Activated T-helper 9 cell treated with anti-CD3 and anti-CD28 coated beads, Interleukin-2, amount 50 U/mL, for 16 hours (primary cell): ENCODE measurements around the gene ADGRD1.
"Not testable (repeated sequence)": the region's sequence is repeated elsewhere in the genome, so short reads cannot be mapped to it uniquely, and the experiment has no call there.

Source experiments
- DNase-seq: peaks from one replicate; pipeline ENCODE4 v3.0.0-alpha.2; 2020; ENCODE audit warnings: low read depth

Gene ADGRD1

DNA sequence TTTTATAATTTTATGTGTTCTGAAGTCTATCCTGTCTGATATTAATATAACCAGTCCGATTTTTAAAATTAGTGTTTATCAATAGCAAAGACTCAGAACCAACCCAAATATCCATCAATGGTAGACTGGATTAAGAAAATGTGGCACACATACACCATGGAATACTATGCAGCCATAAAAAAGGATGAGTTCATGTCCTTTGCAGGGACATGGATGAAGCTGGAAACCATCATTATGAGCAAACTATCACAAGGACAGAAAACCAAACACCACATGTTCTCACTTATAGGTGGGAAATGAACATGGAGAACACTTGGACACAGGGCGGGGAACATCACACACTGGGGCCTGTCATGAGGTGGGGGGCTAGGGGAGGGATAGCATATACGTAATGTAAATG is 16.2 kb upstream of the ADGRD1 start:
- not testable (repeated sequence) for DNase-seq

DNA sequence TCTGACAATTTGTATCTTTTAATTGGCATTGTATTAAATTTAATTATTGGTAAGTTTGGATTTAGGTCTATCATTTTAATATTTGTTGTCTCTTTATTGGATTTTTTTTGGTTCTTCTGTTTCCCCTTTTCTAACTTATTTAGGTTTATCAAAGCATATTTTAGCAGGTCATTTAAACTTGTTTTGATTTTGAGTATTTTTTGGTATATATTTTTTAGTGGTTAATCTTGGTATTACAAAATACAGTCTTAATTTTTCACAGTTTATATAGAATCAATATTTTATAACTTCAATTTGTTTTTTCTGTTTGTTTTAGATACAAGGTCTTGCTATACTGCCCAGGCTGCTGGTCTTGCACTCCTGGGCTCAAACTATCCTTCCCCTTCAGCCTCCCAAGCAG is 15.5 kb upstream of the ADGRD1 start:
- DNase-seq: no peak

DNA sequence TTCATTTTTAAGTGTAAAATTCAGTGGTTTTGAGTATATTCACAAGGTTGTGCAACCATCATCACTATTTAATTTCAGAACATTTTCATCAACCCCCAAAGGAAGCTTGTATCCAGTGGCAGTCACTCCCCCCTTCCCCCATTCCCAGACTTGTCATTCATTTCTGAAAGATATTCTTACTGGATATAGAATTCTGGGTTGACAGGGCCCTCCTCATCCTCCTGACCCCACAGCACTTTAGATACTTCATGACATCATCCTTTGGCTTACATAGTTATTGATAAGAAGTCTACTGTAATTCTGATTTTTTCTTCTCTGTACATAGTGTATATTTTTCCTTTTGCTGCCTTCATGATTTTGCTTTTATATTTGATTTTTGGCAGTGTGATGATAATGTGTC is 8.8 kb upstream of the ADGRD1 start:
- no peak for DNase-seq

DNA sequence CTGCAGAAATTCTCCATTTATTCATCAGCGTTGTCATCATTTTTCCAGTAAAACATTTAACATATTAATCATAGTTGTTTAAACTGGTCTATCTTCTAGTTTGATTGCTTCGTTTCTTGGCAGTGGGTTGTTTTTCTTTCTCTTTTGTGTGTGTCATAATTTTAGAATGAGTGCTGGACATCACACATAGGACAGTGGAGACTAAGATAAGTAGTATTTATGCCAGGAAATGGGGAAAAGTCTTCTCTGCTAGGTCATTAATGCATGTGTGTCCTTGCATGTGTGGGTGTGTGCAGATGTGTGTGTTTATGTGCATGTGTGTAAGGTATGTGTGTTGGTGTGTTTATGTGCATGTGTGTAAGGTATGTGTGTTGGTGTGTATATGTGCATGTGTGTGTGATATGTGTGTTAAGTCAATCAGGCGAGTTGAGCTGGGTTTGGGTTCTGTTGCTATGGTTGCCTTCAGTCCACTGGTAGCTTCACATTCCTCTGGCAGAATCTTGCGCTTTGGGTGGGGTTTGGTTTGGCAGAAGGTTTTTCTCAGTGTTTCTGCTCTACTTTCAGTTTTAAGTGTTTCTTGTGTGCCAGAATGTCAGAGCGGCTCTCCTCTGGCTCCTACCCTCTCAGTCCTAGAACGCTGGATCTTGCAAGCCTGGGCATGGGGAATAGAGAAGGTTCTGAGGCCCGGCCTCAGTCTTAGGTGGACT is 7.8 kb upstream of the ADGRD1 start:
- no peak for DNase-seq

DNA sequence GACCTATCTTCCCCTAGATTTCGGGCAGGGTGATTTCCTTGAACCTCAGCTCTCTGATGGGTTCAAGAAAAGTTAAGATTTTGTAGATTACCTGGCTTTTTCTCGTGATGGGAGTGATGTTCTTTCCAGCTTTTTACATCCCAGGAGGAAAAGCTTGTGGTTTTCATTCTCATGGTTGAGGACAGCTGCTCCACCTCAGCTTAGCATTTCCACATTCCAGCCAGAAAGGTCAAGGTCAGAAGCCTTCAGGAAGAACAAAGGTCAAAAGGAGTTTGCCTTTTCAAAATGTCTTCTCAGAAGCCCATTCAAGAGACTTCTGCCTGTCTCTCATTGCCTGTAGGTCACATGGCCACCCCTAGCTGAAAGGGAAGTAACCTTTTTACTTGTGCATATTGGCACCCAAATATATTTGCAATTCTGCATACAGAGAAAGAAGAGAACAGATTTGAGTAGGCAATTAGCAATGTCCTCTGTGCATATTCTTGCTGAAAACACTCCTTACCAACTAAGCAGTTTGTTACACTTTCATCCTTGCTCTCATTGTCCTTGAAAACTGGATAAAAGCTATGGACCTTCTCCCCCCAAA is 6.6 kb upstream of the ADGRD1 start:
- DNase-seq: no peak

DNA sequence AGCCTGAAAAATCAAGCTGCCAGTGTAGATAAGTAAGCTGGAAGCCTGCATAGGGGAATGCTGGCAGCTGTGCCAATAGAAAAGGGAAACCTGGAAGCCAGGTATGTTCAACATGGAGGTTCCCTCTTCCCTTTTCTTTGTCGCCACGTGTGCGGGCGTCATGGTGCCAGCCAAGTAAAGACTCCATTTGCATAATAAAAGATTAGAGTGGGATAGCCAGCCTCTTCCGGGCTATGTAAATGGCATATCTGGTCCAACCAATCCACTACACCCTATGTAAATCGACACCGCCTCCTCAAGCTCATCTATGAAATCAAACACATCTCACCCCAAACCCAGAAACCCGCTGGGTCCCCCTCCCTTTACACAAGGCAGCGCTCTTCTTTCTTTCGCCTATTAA is 5.6 kb upstream of the ADGRD1 start:
- DNase-seq: no peak

DNA sequence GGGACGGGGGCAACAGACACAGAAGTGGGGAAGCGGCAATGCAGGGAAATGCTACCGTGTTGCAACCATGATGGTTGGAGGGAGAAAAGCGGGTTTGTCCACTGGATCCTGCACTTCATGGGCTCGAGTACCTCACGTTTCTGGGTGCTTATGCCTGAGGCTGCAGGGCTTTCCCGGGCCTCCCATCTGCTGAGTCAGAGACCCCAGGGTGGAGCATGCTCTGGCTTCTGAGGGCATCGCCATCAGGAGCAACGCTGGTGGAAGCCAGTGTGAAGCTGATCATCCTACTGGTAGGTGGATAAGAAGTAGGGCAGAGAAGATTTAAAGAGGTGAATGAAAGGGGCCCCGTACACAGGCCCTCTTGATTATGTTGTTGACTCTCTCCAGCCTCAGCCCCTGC is 5.0 kb upstream of the ADGRD1 start:
- no peak for DNase-seq

DNA sequence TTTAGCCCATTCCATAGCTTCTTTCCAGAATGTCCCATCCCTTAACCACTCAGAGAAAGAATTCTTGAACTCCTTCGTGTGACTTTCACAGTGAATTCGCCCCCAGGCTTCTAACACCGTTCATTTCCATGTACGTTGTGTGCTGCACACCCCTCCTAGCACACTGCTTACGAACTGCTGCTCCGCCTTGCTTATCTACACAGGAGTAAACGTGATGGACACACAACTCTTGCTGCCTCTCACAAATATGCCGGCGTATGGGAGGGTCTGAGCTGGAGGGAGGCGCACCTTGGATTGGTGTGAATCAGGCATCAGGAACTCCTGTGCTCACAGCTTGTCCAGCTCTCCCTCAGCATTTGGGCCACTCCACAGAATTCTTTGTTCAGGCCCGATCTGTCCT is 3.9 kb upstream of the ADGRD1 start:
- no peak for DNase-seq

DNA sequence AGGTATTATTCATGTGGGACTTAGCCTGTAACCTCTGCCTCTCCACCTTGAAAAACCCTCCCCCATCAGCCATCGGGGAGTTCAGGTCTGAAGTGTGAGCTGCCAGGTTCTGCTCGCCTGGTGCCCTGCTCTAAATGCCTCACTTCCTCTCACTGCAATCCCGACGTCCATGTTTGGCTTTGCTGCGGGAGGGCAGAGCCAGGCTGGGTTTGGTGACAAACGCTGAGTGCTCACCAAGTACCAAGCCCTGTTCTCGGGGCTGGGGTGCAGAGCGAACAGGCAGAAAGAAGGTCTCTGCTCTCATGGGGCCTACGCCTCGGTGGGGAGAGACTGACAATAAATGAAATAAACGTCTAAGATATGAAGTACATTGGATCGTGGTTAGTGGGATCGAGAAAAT is 2.1 kb upstream of the ADGRD1 start:
- no peak for DNase-seq

DNA sequence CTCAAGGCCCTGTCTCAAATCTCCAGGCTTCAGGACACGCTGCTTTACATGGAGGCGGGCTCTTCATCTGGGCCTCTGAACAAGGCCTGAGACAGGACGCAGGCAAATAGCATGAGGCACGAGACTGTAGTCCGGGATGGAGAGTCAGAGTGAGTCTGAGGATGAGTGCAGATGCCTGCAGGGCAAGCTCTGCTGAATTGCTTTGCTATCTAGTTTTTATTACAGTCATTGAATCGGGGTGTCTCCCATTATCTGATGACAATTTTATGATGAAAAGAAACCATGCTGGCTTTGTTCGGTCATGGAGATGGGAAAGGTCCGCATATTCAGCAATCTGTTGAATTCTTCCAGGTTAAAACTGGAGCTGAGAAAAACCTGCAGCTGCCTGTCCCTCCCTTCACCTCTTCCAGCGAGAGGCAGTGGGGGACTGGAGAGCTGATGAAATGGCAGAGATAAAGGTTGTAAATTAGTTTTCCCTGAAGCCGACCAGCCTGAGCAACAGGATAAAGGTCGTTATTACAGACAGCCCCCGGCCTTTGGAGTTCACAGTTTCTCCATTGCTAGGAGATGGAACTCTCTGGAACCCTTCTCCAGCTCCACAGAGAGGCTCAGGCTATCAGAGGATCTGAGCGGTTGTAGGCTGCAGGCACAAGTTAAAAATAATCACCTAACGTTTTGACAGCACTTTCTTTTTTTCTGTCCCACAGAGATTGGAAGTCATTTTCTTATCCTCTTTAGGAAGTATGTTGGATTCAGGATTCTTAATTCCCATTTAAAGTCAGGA is 1.3 kb upstream of the ADGRD1 start:
- DNase-seq: no peak

DNA sequence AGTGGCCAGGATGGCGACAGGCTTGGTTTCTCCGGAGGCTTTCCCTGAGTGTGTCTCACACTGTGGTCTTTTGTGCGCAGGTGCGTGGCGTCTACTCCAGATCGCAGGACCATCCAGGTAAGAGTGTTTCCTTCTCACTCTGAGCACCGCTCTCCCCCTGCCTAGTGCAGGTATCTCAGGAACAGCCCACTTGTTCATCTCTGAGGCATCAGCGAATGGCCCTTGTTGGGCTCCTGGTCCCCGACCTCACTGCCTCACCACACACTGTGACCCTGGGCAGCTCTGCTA is 781 bp downstream of the ADGRD1 start:
- no peak for DNase-seq

DNA sequence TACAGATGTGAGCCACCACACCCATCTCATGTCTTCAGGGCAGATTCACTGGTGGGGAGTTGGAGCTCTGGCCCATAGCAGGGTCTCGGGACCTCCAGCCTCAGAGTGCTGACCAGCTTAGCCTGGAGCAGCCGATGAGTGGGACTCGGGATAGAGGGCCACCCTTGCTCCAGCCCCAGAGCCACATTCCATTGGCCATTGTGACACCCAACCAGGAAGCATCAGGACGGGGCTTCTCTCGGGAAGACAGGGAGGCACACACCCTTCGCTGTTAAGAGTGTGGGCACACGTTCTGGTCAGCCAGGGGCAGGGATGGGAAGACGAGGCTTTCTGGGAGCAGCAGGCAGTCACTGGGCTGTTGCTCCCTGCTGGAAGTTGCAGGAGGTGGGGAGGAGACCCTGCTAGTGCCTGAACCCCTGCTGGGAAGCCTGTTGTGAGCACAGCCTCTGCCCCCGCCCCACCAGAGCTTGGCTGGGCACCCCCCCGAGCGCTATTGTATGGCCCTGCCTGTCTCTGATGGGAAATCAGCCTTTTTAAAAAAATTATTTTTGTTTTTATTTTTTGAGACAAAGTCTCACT is 1.6 kb downstream of the ADGRD1 start:
- no peak for DNase-seq

DNA sequence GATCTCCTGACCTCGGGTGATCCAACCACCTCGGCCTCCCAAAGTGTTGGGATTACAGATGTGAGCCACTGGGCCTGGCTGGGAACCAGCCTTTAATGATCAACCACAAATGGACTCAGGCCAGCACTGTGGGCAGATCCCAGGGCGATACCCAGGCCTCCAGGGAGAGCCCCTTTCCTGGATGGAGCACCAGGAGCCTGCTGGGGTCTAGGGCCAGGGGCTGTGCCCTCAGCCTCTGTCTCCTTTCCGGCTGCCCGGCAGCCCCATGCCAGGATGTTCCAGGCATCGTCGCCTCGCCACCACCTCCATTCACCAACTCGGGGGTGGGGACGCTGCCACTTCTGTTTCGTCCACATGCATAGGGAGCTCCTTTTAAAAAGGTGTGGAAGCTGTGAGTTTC is 2.3 kb downstream of the ADGRD1 start:
- DNase-seq: no peak

DNA sequence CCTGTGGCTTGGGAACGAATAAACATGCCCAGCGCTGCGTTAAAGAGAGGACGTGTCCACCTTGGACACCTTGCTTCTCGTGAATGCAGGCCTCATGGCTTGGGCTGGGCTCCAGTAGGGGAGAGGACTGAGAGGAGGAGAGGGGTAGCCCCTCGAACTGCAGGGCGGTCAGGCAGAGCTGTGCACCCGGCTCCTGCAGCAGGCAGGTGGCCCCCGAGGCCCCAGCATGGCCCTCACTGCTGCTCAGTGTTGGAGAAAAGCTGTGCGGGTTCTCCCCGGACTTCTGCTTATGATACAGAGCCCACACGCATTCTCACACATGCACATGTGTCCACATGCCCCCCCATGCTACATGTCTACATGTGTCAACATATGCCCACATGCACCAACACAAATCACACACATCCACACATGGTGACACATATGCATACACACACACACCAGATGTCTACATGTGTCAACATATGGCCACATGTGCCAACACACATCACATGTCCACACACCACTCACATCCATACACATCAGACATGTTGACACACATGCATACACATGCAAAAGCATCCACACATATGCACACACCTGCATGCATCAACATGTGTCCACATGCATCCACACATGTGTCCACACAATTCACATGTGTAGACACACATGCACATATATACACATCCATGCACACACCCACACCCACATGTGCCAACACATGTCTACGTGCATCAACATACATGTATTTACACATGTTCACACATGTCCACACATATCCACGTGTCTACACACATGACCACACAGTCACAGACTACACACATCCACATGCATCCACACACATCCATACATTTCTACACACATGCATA is 3.0 kb downstream of the ADGRD1 start:
- no peak for DNase-seq

DNA sequence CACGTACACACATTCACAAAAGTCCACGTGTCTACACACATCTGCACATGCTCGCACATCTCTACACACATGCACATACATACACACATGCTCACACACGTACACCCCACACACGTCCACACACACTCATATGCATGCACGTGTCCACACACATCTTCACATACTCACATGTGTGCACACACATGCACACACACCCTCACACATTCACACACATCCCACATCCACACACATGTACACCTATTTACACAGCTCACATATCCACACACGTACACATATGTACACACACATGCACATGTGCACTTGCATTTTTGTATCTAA is 3.6 kb downstream of the ADGRD1 start:
- DNase-seq: no peak

DNA sequence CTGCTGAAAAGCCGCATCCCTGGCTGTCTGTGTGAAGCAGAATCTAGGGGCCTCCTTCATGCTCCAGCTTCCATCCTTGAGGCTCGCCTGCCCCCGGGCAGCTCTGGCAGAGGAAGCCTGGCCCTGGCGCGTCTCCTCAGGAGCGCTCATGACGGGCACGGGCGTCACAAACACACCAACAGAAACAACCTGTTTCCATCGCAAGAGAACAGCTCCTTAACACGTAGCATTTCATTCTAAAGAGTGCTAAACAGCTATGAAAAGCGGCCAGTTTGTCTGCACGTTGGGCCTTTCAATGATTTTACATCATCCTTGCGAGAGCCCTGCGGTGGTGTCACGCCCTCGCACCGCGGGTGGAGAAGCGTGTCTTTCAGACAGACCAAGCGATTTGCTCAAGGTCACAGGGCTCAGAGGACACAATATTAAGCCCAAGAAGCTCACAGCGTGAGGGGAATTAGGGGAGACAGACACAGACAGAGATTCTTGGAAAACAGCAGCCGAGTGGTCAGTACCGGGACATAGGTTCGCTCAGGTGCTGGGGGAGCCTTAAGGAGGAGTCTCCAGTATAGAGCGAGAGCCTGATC is 4.9 kb downstream of the ADGRD1 start:
- no peak for DNase-seq

DNA sequence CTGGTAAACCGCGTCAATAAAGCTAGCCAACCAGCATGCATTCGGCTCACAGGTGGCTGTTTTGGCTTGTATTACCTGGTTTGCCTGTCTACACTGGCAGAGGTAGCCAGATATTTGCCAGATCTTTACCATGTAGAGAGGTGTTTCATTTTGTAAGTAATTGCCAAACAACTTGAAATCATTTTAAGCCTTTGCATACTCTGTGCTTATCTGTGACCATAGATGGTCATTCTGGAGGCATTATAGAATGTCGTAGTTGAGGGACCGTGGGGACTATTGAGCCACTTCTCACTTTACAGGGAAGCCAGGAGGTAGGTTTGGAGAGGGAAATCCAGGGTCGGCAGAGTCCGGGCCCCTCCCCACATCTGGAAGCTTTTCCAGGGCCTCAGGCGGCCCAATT is 5.9 kb downstream of the ADGRD1 start:
- DNase-seq: no peak

DNA sequence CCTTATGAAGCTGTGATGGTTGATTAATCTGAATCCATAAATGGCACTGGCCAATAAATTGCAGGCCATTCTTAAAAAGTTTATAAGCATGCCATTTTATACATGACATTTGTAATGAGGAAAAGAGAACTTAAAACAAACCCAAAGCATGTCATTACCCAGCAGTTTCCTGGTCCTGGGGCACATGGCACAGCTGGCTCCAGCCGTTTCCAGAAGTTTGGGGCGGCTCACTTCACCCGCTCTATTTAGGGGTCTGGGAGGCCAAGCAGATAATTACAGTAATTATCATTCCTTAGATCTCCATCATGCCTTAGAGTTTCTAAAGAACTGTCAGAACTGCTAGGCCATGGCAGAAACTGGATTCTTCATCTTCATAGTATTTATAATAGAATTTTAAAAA is 6.4 kb downstream of the ADGRD1 start:
- no peak for DNase-seq

DNA sequence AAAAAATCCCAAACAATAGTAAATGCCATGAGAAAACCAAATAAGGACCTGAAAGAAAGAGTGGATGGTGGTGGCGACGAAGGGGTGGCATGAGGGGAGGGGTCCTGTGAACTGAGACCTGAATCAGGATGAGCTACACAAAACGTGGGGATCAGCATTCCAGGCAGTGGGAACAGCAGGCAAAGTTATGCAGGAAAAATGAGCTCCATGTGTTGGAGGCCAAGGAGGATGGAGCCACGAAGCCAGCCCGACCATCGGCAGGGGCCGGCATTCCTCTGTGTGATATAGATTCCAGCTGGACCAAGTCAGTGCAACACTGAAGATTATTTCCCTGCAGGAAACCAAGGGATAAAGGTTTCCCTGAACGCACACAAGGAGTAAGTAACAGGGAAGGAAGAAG is 7.1 kb downstream of the ADGRD1 start:
- DNase-seq: no peak

DNA sequence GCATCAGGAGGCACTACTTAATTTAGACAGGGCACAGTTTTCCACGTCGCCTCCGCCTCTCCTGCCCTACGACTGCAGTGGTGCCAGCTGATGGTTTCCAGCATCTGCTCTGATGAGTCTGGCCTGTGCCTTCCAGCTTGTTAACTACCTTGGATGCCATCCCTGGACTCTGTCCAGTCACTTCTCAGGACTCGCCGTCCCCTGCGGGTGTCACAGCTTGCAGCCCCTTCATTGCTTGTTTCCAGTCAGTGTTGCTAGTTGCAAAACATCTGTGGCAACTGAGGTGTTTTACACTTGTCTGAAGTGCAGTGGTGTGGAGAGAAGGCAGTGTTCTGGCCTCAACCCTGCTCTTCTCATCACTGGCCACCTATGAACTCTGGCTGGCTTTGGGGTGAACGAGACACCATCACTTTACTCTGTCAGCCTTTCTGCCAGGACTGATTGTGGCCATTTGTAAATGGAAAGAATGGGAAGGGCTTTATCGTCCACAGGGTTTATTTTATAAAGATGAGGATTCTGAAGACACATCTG is 8.3 kb downstream of the ADGRD1 start:
- no peak for DNase-seq

DNA sequence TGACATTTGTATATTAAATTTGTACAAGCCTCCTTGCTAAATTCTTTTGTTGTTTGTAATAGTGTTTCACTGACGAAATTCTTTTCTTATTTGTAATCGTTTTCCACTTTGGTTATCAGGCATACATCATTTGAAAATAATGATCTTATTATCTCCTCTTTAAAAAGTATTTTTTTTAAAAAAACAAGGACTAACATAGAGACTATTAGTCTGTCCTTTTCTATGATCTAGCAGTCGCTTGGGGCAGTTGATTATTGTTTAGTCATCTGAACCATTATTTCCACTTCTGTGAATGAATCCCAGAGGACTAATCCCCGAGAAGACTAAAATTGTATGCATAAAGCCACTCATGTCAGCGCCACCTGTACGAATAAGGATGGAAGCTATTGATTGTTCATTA is 11.5 kb downstream of the ADGRD1 start:
- no peak for DNase-seq

DNA sequence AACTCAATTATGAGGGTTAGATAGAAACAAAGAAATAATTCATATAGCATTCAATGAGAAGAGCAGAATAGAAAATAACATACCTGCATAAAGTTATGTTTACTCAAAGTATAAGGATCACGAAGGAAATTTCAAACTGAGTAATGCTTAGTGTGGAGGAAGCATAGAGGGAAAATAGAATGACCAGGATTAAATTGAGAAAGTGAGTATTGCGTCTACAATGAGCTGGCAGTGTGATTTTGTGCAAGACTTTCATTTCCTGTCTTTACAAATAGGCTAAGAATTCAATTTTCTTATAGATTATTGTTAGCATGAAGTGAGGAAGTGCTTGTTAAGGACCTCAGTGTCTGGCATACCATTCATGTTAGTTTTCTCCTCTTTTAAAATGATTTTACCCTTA is 12.0 kb downstream of the ADGRD1 start:
- DNase-seq: no peak
